GM21737 (cell line): ENCODE results near the gene EEF2.

ENCODE experiments used
- ATAC-seq: cut with Tn5 transposase; IDR thresholded peaks from one replicate; pipeline ENCODE4 v1.9.1; 2021; ENCODE audit warnings: mild to moderate bottlenecking, moderate library complexity; ENCODE audit not compliant: unreplicated experiment

EEF2 gene

DNA sequence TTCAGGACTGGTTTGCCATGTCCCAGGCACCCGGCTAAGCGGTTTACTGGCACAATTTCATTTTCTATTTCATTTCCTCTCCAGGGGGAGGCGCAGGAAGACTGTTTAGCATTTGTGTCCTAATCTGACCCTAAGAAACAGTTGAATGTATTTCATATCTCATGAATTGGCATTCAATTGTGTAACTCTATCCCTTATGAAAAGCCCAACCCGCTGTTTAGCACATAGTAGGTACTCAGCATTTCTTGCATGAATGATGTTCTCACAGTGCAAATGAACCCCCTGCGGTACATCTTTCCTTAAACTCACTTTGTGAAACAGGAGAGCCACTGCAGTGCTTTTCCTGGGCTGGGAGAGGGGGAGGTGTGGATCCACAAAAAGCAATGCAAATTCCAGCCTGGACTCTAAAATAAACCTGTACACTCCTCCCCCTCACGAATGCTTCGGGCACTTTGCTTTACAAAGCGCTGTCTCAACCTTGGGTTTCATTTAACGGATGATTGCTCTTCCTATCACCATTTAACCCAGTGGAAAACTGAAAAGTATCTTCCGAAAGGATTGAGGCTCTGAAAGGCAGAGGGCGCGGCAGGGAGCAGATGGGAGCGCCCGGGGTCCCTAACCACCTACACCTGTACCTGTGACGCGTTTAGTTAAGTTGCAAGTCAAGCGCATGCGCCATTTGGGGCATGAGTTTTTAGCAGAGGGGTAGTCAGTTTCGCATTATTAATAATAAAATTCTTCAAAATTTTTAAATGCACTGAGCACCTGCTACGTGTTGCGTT, 1.2 kb upstream of the EEF2 start:
- ATAC-seq, result no peak

DNA sequence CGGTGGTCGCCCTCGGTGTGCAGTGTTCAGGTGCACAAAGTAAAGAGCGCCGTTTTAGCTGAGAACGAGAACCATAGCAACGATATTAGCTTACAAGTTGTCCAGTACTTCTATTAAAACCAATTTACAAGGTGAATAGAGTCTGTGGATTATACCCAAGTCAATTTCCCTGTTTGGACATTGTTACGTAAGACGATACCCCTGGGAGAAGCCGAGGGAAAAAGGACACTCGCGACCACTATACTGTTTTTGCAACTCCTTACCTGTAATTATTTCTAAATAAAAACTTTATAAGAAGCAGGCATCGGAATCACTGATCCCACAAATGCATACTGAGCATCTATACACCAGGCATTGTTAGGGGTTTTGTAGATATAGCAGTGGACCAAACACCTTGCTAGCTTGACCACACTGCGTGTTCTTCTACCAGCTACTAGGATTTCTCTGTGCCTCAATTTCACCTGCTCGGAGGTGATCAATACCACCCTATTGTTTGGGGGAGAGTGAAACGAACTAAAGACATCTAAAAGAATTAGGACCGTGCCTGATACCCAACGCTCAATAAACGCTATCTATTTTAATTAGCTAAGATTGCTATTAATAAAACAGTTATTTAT, 488 bp upstream of the EEF2 start:
- no peak for ATAC-seq

DNA sequence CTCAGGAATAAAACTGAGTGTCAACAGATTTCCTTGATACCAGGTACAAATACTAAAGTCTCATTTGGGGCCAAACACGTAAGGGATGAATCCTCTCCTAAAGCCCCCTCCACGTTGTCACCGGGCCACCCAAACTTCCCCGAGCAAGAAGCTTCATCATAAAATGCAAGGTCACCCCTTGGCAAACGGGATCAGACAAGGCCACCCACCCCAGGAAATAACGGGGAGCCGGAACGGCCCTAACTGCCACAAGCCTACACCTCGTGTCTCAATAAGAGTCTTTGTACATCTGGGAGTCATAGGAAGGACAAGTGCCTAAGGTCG, 717 bp downstream of the EEF2 start:
- ATAC-seq, result no peak

DNA sequence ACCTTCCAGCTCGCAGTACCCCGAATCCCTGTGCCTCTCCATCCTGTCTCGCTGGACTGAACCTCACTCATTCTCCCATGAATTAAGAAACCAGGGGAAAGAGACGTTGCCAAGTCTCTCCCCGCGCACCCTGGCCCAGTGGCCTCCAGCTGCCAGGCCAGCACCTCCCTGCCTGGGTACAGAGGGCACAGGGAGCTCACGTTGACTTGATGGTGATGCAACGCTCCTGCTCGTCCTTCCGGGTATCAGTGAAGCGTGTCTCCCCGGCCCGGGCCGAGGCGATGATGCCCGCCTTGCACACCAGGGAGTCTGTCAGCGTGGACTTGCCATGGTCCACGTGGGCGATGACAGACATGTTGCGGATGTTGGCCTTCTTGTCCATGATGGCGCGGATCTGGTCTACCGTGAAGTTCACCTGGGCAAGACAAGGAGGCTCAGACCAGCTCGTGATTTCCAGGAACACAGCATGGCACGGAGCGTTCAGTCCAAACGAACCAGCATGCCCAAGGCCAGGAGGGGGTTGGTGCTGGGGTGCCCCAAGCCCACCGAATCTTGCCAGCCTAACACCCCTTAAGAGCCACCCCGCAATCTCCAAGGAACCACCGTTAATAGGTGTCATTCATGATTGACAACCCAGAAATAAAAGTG, 1.2 kb downstream of the EEF2 start:
- no peak for ATAC-seq

DNA sequence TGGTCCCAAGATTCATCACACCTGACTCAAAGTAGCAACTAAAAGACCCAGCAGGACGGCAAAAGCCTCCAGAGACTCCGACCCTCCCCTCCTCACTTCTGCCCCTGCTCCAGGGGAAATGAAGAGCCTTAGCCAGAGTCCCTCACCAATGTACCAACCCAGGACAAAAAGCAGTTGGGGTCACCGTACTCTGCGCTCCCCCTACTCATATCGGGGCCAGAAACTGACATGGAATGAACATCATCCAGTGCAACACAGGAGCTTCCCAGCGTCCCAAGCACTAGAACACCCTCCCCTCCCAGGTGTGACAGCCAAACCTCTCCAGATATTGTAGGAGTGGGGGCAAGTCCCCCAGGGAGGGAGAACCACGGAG, 1.7 kb downstream of the EEF2 start:
- no peak for ATAC-seq

DNA sequence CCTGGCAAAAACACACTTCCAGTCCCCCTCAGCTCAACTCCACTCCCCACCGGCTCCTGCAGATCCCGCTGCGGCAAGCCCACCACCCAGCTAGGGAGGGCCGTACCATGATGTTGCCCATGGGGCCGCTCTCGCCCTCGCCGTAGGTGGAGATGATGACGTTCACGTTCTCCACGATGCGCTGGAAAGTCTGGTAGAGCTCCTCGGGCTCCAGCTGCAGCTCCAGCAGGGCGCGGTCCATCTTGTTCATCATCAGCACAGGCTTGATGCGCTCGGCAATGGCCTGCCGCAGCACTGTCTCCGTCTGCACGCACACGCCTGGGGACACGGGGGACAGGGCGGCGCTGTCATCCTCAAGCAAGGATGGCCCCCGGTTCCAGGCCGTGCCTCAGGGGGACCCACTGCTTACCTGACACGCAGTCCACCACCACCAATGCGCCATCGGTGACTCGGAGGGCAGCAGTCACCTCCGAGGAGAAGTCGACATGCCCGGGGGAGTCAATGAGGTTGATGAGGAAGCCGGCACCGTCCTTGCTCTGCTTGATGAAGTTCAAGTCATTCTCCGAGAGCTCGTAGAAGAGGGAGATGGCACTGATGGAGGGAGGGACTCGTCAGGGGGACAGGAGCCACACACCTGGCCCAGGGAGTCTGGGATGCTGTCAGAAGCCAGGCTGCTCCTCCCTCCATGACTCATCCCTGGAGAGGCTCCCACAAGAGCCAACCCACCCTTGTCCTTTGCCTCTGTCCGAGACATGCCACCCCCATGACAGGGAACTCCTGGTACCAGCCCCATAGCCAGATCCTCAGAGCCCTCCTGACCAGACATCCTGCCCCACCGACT, 2.3 kb downstream of the EEF2 start:
- ATAC-seq, result no peak

DNA sequence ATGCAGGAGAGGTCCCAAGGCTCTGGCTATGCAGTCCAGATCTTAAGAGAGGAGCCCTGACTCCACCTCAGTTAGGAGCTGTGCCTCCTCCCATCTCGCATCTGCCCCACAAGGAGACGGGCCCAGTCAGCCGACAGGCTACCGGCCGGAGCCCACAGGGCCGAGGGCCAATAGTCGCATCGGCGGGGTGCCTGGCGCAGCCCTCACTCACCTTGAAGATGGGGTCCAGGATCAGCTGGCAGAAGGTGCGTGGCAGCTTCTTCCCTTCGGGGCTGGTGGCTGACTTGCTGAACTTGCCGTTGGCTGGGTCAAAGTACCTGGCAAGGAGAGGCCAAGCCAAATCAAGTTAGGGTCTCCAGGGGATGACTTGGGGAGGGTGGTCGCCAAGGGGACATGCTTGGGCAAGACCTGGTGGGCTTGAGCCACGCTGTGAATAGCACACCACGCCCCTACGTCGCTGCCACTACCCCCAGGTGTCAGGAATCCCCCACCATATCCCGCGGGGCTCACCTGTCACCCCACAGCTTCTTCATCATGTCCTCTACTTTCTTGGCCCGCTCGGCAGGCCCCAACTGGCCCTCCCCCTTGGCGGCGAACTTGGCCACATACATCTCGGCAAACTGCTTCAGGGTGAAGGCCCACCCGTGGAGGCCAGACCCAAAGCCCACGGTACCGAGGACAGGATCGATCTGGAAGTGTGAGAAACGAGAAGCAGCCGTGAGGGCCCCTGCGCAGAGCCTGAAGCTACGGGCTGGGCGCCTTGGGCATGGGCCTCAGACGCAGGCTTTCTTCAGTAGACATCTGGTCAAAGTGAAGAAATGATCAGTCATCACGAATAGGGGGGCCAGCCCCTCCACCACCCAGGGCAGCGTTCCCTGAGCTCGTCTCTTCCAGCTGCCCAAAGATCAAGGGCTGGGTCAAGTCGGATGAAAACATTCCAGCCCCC, 3.3 kb downstream of the EEF2 start:
- ATAC-seq, result no peak

DNA sequence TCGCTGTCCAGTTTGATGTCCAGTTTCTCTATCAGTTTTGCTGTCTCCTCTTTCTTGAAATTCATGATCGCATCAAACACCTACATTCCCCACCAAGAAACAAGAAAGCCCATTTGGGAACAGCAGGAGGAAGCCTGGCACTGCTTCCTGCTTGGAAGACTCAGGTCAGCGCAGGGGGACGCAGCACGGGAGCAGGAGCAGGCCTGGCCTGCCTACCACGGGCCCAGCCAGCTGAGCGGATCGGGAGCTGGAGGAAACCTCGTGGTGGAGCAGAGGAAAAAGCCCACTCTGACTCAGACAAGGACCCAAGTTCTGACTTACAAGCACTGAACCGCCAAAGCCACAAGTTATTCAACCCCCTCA, 3.9 kb downstream of the EEF2 start:
- ATAC-seq, result no peak

DNA sequence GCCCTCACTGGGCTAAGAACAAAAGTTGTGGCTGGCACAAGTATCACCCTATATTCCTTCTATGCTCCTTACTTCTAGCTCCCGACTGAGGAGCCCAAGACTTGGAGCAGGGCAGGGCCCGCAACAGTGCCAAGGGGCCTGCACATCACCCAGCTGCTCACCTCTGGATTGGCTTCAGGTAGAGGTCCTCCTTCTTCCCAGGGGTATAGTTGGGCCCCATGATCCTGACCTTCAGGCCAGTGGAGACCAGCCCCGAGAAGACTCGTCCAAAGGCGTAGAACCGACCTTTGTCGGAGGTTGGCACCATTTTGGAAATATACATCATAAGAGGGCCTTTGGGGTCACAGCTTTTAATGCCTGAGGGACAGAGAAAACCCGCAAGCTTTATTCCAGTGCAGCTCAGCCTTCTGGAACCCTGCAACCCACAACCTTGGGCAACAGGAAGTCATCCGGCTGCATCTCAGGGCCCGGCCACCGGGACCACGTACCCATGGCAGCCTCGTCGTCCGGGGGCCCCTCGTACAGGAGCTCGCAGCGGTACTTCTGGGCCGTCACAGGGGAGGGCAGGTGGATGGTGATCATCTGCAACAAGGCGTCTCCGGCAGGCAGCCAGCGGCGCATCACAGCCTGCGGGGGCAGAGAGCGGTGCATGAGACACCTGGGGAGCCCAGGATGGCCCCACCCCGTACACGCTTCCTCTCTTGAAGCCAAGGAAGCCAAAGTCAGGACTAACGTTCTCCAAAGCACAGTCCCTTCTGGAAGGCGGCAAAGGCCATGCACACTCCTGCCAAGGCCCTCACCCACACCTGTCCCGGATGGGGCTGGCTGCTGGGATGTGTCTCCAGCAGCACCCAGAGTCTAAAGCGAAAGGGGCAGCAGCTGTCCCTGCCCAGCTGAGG, 4.7 kb downstream of the EEF2 start:
- no peak for ATAC-seq

DNA sequence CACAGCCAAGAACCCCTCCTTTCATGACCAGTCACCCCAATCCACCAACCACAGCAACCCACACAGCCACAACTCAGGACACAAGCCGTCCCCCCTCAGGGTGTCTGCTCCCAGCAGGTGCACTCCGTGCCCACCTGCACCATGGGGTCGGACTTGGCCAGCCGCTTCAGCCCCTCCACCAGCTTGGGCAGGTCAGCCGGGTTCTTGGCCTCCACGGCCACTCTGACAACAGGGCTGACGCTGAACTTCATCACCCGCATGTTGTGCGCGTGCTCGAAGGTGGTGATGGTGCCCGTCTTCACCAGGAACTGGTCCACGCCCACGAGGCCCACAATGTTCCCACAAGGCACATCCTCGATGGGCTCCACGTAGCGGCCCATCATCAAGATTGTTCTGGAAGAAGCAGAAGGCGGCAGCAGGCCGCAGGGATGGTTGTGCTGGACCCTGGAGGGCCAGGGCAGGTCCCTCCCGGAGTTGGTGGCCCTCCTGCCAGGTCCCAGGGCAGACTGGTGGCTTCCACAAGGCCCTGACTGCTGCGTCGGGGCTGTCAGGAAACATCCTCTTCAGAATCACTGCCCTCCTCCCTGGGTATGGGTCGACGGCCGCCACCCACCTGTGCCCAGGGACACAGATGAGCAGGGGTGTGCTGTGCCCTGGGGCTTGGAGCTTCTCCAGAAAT, 5.5 kb downstream of the EEF2 start:
- ATAC-seq, result no peak

DNA sequence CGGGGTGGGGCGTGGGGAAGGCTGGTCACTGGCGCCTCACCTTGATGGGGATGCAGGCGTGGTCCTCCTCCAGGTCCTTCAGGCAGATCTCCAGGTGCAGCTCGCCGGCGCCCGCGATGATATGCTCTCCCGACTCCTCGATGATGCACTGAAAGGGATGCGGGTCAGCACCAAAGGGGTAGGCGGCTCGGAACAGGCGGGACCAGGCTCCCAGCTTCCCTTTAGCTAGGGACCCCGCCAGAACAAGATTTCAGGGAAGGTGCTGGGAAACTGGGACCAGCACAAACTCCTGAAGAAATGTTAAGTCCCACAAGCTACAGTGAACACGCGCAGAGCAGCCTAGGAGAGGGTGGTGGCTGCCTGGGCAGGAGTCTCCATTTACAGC, 6.0 kb downstream of the EEF2 start:
- no peak for ATAC-seq

DNA sequence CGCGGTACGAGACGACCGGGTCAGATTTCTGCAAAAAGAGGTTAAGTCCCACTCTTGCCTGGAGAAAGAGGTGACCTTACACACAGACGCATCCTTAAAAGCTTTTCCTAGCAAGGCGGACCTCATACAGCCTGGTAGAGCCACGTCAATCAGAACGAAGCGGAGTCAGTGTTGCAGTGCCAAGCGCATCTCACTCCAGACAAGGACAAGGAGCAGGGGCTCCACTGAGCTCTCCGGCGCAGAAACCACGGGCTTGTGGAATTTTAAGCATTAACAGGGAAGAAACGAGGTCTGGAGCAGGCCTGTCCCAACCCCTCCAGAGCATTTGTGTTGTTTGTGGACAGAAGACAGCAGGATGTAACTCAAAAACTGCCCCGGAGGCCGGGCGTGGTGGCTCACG, 7.1 kb downstream of the EEF2 start:
- no peak for ATAC-seq

DNA sequence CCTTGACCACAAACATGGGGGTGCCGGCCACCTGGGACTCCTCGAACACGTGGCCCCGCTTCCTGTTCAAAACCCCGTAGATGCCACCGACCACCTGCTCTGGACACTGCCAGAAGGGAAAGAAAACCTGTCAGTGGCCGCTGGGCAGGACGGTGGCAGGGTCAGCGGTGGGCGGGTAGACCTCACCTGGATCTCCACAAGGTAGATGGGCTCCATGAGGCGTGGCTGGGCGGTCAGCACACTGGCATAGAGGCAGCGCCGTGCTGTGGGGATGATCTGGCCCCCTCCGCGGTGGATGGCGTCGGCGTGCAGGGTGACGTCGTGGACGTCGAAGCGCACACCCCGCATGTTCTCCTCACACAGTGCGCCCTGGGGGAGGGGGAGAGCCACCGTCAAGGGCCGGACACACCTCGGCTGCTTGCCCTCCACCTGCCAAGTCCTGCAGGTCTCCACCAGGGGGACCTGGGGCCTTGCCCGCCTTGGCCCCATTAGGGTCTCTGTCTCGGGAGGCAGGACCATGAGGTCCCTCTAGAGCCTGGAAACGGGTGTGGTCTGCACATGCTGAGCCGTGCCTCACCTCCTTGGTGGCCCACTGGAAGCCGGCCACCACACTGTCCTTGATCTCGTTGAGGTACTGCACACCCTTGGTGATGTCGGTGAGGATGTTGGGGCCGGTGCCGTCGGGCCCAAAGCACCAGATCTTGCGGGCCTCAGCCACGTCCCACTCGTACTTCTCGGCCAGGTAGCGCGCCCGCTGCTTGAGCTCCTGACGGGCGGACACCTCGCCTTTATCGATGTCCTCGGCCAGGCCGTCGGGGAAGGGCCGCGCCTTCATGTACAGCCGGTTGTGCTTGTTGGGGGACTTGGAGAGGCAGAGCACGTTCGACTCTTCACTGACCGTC, 7.8 kb downstream of the EEF2 start:
- ATAC-seq, result no peak

DNA sequence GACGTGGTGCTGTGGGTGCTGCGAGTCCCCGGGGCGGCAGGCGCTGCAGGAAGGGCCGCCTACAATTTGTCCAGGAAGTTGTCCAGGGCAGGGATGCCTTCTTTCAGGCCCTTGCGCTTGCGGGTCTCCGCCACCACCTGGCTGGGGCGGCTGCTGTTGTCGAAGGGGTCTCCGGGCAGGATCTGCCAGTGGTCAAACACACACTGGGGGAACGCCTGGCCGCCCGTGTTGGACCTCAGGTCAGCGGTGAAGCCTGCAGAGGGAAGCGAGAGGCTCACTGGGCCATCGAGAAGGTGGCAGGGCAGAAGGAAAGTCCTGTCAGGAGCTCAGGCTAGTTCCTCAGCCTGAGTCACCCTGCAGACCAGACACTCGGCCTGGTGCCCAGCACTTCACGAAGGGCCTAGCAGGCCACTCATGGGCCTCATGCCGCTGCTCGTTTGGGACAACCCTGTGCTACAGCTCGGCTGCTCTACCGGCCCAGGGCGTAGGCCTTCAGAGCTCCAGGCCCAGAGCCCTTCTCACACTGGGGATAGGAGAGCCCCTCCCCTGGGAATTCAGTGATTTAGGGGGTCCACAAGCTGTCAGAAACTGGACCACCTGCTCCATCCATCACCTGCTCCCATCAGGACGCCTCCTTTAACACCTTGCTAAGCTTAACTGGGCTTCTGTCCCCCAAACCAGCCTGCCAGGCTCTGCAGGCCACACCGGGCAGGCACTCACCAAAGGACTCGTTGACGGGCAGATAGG, 8.6 kb downstream of the EEF2 start:
- ATAC-seq, result no peak

DNA sequence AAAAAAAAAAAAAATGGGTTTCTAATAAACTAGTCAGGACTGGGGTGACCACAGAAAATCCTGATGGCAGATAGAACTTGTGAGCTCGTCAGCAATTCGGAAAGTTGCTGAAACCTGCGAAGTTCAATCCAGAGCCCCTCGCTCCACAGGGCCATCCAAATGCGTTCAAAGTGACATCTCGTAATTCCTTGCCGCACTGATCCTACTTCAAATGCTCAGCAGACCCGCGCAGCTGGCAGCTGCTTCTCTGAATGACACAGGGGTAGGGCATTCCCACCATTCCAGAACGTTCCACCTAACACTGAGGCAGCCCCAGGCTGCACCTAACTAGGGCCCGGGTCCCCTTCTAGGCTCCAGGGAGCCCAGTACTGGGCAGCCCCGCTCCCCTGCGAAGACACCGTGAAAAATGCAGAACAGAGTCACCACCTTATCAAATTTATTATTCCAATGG, 9.6 kb downstream of the EEF2 start:
- ATAC-seq, result no peak

DNA sequence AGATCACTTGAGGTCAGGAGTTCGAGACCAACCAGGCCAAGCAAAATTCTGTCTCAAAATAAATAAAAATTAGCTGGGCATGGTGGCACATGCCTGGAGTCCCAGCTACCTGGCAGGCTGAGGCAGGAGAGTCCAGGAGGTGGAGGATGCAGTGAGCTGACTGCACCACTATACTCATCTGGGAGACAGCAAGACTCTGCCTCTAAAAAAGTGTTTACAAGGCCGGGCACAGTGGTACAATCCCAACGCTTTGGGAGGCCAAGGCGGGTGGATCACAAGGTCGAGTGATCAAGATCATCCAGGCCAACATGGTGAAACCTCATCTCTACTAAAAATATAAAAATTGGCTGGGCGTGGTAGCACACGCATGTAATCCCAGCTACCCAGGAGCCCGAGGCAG, 10.1 kb downstream of the EEF2 start:
- no peak for ATAC-seq
